NCI-H2196 treated with DMSO at 0.1 percent for 48 hours (cell line): ENCODE measurements around the gene NMT2.

Experiments
- DNase-seq: peaks from one replicate; lab custom pipeline; 2025; ENCODE audit not compliant: unreplicated experiment; lab: John Stamatoyannopoulos, UW

NMT2 gene

DNA sequence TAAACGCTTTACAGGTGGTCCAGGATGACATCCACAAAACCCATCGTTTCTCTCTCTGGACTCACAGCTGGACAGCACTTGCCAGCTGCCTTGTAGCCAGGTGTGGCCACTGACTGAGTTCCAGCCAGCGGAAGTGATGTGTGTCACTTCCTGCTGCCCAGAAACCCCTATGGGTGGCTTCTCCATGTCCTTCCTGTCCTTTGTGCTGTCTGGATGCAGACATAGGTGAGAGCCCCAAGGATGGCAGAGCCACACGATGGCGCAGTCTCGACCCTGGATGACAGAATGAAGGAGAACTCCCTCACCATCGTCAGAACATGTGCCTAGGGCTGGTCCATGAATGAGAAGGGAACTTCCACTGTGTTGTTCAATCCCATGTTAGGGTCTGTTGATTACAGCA, 22.1 kb downstream of the NMT2 start:
- no peak for DNase-seq

DNA sequence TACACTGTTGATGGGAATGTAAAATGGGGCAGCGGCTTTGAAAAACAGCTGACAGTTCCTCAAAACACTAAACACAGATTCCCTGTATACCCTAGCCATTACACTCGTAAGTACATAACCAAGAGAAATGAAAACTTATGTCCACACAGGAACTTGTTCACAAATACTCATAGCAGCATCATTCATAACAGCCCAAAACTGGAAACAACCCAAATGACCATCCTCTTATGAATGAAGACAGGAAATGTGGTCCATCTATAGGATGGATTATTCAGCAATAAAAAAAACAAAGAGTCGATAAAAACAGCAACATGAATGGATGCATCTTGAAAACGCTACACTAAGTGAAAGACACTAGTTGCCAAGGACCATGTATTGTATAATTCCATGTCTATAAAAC, 23.7 kb downstream of the NMT2 start:
- DNase-seq: no peak

DNA sequence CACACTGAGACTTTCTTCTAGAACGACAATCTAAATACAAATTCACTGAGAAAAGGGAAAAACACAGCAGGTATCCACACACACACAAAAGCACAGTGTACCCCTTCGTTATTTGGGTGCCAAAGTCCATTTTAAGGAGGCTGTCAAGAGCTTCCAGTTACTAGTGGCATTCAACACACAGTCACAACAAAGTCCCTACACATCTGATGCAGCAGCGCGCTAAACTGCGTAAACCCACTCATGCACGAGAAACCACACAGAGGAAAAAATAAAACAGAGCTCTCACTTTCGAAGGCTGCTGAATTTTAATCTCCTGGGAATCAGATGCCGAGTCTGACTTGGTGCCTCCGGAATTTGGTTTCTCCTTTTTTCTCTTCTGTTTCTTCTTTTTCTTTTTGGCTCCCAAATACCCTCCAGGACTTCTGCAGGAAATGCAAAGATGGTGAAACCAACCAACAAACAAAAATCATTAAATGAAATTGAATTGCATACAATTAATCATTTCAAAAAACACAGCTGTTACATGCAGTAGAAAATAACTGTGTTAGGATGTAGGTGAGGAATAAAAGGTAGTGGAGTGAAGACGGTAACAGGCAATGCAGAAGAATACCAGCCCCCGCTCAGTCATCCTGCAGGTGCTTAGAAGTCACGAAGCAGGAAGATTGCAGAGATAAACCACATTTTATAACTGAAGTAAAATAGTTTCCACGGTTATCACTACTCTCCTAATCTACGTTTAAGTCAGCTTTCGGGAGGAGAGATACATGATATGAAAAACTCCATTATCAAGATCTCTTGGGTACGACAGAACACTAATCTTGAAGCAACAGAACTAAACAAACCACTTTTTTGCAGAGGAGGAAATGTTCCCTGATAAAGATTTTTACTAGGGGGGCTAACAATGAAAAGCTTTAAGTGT, 27.1 kb downstream of the NMT2 start:
- no peak for DNase-seq

DNA sequence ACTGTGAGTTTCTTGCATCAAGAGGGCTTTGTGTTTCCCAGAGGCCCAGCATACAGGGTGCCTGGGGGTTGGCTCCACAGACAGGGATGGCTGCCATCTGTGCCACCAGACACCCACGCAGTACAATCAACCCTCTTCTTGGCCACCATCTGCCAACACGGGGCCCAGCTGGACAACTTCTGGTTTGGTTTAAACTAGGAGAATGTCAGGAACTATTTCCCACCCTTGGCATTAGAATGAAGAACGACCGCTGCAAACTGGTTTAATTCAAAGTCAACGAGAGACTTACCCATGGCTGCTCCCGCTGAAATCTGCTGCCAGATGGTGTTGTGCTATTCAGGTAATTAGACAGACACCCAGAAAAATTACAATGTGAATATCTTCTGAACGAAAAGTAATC, 27.8 kb downstream of the NMT2 start:
- DNase-seq: no peak

DNA sequence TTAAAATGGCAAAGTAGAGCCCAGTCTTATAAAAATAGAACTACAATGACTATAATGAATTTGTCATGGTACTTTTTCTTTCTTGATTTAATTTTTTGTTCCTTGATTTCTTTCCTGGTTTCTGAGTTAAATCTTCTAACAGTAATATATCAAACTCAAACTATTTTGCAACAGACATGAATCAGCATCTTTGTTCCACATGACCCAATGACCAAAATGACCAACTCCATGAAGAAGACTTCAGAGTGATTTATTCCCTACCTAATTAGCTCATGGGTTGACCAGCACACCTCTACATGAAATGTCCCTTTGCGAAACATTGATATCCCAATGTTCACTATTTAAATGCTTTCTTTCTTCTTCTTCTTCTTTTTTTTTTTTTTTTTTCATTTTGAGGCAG, 30.9 kb downstream of the NMT2 start:
- DNase-seq: no peak

DNA sequence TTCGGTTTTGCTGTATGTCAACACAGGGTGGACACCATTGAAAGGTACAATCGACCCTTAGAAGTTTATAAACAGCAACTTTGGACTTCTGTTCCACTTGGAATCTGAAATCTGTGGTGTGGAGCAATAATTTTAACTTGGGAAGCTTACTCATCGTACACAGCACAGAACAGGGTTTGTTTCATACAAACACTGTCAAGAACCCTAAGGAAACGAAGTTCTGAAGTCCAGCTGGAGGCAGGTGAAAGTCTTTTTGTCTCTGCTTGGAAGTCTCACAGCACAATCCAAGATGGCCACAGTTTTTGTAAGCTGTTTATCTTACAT, 31.5 kb downstream of the NMT2 start:
- DNase-seq: no peak

DNA sequence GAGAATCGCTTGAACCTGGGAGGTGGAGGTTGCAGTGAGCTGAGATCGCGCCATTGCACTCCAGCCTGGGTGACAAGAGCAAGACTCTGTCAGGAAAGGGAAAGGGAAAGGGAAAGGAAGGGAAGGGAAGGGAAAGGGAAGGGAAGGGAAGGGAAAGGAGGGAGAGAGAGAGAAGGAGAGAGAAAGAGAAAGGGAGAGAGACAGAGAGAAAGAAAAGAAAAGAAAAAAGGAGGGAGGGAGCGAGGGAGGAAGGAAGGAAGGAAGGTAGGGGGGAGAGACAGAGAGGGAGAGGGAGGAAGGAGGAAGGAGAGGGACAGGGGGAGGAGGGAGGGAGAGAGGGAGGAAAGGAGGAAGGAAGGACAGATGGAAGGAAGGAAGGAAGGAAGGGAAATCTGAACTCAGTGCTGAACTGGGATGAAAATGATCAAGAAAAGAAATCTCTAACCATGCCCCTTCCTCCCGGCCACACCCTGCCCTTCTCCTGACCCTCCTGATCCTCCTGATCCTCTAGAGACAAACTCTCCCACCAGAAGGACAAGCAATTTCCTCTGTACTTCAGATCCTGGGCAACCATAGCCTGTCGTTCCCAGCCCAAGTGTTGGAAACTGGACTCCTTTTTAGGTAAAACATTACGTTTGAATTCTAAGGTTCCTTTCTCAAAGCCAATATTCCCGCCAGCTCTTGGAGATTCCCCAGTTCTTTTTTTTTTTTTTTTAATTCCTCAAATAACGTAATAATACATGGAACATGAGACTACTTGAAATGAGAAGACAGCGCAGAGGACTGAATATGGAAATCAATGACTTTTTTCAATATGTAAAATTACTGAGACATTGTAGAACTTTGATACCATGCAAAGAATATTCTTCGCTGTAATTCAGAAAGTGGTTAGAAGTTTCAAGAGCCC, 32.1 kb downstream of the NMT2 start:
- no peak for DNase-seq

DNA sequence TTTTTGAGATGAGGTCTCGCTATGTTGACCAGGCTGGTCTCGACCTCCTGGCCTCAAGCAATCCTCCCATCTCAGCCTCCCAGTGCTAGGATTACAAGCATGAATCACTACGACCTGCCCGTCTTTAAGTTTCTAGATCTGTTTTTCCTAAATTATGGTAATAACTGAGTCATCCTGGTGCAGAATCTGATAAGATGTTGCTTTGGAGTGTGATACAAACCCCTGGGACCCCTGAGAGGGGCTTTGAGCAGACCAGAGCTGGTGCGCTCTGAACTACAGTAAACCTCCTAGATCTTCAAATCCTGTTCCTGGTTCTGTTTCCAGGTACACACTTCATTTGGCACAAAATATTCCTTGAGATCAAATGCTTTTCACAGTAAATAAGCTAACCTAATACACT, 37.2 kb downstream of the NMT2 start:
- no peak for DNase-seq

DNA sequence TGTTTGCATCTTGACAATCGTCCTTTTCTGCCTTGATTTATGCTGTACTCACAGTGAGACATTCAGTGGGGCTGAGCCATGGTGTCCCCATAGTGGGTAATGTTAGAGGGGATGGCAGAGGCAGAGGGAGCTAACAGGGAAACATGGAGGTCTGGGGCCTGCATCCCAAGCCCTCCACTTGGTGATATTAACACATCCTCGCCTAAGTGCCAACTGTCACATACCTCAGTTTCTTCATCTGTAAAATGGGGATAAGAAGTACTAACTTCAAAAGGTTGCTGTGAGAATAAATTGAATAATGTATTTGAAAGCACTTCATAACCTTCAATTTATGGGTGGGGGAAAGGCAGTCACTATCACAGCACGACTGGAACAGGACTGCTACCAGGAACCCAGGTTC, 43.6 kb downstream of the NMT2 start:
- no peak for DNase-seq

DNA sequence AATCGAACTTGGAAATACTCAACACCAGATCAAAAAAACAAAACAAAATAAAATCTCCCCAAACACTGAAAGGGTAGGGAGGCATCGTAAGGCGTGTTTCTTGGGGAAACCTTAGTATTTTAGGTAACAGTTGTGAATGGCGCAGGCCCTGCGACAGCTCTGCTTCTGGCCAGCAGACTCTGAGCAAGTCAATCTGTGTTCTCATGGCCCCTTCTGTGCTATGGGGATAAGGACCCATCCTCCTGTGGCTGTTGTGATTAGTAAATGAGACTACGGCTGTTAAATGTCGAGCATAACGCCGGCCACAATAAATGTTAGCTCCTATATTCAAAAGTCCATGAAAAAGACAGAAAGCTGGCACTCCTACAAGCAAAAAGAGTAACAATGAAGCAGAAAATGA, 44.3 kb downstream of the NMT2 start:
- DNase-seq: no peak

DNA sequence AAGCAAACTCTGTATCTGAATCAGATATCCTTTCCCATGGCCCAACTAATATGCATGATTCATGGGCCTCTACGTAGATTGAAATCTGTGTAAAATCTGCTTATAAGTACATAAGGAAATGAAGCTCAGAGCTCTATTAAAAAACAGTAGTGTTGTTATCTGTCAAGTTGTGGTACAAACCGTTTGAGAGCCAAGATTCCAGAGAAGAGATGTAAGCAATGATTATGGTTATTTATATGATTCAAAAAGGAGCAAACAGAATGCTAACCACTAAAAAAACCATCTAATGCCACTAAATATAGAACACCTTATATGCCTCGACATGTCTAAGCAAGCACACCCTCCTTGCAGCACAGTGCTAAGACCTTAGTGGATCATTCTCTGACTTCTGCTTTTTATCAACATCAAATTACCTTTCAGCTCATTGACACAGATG, 44.7 kb downstream of the NMT2 start:
- no peak for DNase-seq

DNA sequence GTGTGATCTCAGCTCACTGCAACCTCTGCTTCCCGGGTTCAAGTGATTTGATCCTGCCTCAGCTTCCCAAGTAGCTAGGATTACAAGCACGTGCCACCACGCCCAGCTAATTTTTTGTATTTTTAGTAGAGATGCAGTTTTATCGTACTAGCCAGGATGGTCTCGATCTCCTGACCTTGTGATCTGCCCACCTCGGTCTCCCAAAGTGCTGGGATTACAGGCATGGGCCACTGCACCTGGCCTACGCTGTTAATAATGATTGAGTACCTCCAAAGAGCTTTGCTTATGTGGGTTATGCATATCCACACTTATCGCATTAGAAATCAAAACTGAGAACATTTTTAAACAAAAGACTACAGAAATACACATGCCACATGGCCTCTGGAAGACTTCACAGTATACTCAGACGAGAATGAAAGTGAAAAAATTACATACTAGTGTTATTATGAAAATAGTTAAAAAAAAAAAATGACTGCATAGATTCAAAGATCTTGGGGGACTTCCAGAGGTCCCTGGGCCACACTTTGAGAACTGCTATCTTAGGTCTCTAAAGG, 45.9 kb downstream of the NMT2 start:
- DNase-seq: no peak

DNA sequence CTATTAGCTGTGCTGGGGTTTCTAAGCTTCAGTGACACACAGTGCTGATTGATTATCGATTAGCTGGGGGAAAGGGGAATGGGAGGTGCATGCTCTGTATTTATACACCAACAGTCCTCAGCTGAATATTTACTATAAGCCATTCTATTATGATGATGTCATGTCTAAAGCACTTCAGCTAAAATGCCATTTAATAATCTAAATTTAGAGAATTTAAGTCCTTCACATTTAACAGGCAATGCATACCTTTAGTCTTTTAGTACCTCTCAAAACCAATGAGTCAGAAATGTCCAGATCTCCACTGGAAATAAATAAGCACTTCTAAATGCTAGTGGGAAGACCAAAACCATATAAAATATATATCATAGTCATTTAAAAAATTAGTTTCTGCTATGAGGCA, 46.8 kb downstream of the NMT2 start:
- no peak for DNase-seq

DNA sequence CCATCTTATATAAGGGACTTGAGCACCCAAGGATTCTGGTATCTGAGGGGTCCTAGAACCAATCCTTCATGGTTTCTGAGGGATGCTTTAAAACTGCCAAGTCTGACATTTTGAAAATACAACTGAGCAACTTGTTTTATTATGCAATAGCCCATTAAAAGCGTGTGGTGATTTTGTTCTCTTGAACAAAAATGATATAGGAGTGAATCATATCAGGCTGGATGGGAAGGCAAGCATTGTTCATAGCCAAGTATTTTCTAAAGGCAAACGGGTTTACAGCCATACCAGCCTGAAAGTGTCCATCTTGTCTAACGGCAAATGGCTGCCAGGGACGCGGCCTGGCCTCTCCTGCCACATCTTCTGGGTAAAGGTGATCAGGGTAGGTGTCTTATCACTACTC, 48.0 kb downstream of the NMT2 start:
- DNase-seq: no peak

DNA sequence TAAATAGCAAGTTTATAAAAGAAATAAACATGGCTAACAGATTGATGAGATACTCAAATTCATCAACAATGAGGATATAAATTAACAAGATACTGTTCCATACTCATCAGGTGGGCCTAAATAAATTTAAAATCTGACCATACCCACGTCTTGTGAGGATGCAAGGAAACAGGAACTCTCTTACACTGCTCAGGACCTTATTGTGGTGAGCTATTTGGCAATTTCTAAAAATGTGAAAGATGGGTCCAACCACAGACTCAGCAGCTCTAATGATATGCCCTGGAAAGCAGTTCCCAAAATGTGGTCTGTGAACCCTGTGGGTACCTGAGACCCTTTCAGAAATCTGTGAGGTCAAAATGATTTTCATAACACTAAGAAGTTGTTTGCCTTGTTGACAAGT, 49.9 kb downstream of the NMT2 start:
- DNase-seq: no peak

DNA sequence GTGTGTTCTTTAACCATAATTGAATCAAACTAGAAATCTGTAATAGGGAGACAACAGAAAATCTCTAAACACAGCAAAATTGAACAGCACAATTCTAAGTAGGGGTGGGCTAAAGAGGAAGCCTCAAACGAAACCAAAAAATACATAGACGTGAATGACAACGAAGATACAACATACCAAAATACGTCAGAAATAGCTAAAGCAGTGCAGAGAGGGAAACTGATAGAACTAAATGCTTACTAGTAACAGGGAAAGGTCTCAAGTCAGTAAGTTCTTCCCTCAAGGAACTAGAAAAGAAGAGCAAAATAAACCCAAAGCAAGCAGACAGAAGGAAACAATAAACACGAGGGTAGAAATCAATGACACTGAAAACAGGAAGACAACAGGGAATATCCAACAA, 52.3 kb downstream of the NMT2 start:
- no peak for DNase-seq

DNA sequence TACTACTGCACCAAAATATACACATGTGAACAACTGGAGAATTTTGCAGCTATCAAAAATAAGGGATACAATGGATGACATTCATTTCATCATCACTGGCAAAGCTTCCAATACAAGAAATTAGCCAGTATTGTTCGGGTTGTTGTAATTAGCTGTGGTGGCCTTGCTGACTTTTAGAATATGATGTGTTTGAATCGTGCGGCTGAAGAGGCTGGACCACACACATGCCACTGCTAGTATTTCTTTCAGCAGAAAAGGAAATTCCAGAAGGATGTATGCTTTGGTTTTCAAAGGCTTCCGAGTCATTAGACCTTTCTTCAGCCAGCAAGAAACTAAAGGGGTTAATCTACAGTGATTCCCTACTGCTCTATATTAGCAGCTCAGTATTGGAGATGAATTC, 54.7 kb downstream of the NMT2 start:
- DNase-seq: no peak

DNA sequence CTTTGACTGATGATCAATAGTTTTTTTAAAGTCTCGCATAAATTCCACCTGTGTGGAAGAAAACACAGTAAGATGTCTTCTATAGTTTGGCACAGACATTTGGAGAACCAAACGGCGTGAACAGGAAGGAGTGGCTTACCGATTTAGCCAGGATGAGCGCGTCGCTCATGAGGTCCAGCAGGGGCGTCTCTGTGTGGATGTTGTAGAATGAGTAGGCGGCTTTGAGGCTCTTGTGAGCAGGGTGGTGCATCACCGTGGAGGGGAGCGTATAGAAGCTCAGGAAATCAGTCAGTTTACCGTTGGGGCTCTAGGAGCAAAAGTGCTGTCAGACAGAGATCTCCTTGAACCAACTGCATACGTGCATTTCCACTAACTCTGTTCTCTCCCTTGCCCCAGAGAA, 55.8 kb downstream of the NMT2 start:
- DNase-seq: no peak

DNA sequence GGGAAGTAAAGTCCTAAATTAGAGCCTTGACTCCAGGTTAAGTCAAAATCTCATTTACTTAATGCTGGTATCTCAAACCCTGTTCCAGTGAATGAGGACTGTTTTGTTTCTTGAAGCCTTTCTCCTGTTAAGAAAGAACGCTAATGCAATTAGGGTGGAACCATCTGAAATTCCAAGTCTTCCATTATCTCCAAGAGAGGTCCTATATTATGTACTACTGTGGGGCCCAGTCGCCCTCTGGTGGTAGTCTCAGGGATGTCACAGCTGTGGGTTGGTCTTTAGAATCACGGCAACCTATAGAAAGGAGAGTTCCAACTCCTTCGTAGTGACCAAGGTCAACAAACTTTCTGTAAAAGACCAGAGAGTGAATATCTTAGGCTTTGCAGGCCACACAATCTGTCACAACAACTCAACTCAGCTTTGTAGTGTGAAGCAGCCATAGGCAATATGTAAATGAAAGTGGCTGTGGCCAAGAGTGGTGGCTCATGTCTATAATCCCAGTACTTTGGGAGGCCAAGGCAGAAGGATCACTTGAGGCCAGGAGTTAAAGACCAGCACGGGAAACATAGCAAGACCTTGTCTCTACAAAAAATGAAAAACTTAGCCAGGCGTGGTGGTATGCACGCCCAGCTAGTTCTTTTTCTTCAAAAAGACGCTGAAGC, 62.0 kb downstream of the NMT2 start:
- no peak for DNase-seq

DNA sequence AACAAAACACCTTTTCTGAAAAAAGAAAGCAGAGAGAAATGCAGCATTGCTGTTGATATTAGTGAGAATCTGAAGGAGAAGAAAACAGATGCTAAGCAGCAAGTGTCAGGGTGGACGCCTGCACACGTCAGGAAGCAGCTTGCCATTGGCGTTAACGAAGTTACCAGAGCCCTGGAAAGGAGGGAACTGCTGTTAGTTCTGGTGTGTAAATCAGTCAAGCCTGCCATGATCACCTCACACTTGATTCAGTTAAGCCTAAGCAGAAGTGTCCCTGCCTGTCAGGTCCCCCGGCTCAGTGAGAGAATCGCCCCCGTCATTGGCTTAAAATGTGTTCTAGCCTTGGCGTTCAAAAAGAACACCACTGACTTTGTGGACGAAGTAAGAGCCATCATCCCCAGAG, 65.0 kb downstream of the NMT2 start:
- no peak for DNase-seq

DNA sequence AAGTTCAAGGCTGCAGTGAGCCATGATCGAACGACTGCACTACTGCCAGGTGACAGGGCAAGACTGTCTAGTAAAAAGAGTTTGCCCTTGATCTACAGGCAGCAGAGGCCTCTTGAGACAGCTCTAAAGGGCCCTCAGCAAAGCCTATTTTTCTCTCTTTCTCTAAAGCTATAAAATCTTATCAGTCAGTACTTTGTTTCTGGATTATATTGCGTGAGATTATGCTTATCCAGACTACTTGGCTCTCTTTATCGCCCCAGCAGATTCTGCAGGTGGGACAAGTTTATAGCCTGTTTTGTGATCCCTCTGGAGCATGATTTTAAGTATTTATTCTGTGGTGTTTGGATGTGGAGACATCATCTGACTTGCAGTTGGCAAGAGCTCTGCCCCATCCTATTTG, 68.6 kb downstream of the NMT2 start:
- DNase-seq: no peak
